ENCODE data around the gene CDC42EP4. TPM values are rescaled to one million over a fixed set of nuclear protein-coding genes. Genes with fewer than 3 reads are reported as not detected.
A peak's percentile ranks its signal among the peaks of the same experiment; 100 is the strongest.

Gene CDC42EP4
- polyA plus RNA-seq, 1 donor from 2014 or later = 19.4 TPM

GRCh38 chr17:73247726-73248125, 64.1 kb downstream of the CDC42EP4 start:
- H2AFZ ChIP-seq (ENCODE audit: low read depth, low read length) = no peak overlapping the region
- H3K27me3 ChIP-seq (ENCODE audit: insufficient read depth, low read depth, low read length) = no peaks in the 10 kb centered on the region
- no peak overlapping the region for H3K27ac ChIP-seq (ENCODE audit: low read length)
- no peaks in the 10 kb centered on the region for H3F3A ChIP-seq (ENCODE audit: insufficient read depth, low read length, poor library complexity, severe bottlenecking)
- H3K9me2 ChIP-seq (ENCODE audit: insufficient read depth, low read length) = no peaks in the 10 kb centered on the region
- H4K20me1 ChIP-seq (ENCODE audit: insufficient read depth) = no peaks in the 10 kb centered on the region
- H3K9ac ChIP-seq (ENCODE audit: low read length) = no peak overlapping the region
- no peak overlapping the region for H3K4me3 ChIP-seq (ENCODE audit: low read length)
- no peaks in the 10 kb centered on the region for H3K79me2 ChIP-seq (replicated peaks; ENCODE audit: insufficient read depth, low read length)
- H3K4me2 ChIP-seq (ENCODE audit: low read length) = no peak overlapping the region
- no peaks in the 10 kb centered on the region for H3K9me3 ChIP-seq (ENCODE audit: low read length)
- TF ChIP-seq REST (IDR thresholded peaks at IDR 0.05; ENCODE audit: borderline replicate concordance) (no peak), SMC3 (conservative IDR thresholded peaks at IDR 0.05; ENCODE audit: poor library complexity) (peak; percentile 25)
- no peaks in the 10 kb centered on the region for H3K36me3 ChIP-seq (ENCODE audit: insufficient read depth, low read length)

GRCh38 chr17:73240561-73240960, 71.2 kb downstream of the CDC42EP4 start:
- Histone ChIP-seq H4K20me1 (ENCODE audit: insufficient read depth) (no peaks in the 10 kb centered on the region), H3K4me3 (ENCODE audit: low read length) (no peak overlapping the region), H2AFZ (ENCODE audit: low read depth, low read length) (no peak overlapping the region), H3K9ac (ENCODE audit: low read length) (no peak overlapping the region), H3K27me3 (ENCODE audit: insufficient read depth, low read depth, low read length) (no peaks in the 10 kb centered on the region), H3K9me2 (ENCODE audit: insufficient read depth, low read length) (no peaks in the 10 kb centered on the region), H3K27ac (ENCODE audit: low read length) (no peak overlapping the region), H3K9me3 (ENCODE audit: low read length) (no peaks in the 10 kb centered on the region), H3K4me2 (ENCODE audit: low read length) (no peak overlapping the region), H3F3A (ENCODE audit: insufficient read depth, low read length, poor library complexity, severe bottlenecking) (no peaks in the 10 kb centered on the region), H3K79me2 (replicated peaks; ENCODE audit: insufficient read depth, low read length) (peaks cover 6% of the 10 kb centered on the region), H3K36me3 (ENCODE audit: insufficient read depth, low read length) (no peaks in the 10 kb centered on the region)
- TF ChIP-seq SMC3 (conservative IDR thresholded peaks at IDR 0.05; ENCODE audit: poor library complexity) = no peak
- no peak for TF ChIP-seq RAD21 (conservative IDR thresholded peaks at IDR 0.05)
- TF ChIP-seq EP300 (conservative IDR thresholded peaks at IDR 0.05; ENCODE audit: poor library complexity, severe bottlenecking) = no peak
- no peak for TF ChIP-seq MXI1 (conservative IDR thresholded peaks at IDR 0.05; ENCODE audit: poor library complexity, severe bottlenecking)
- TF ChIP-seq EZH2 (IDR thresholded peaks at IDR 0.05; ENCODE audit: borderline replicate concordance, insufficient read depth, low read length, poor library complexity, severe bottlenecking) = no peak
- TF ChIP-seq CTCF (IDR thresholded peaks at IDR 0.05; ENCODE audit: poor library complexity, severe bottlenecking) = no peak
- no peak for TF ChIP-seq TAF1 (IDR thresholded peaks at IDR 0.05; ENCODE audit: low read depth)

GRCh38 chr17:73237714-73238113, 74.1 kb downstream of the CDC42EP4 start:
- Histone ChIP-seq H3F3A (ENCODE audit: insufficient read depth, low read length, poor library complexity, severe bottlenecking) (no peaks in the 10 kb centered on the region), H3K4me3 (ENCODE audit: low read length) (peak overlapping the region; percentile 46), H2AFZ (ENCODE audit: low read depth, low read length) (no peak overlapping the region), H3K79me2 (replicated peaks; ENCODE audit: insufficient read depth, low read length) (peaks cover 14% of the 10 kb centered on the region), H3K36me3 (ENCODE audit: insufficient read depth, low read length) (no peaks in the 10 kb centered on the region), H3K27ac (ENCODE audit: low read length) (no peak overlapping the region), H4K20me1 (ENCODE audit: insufficient read depth) (no peaks in the 10 kb centered on the region), H3K9me3 (ENCODE audit: low read length) (no peaks in the 10 kb centered on the region), H3K4me2 (ENCODE audit: low read length) (no peak overlapping the region), H3K9ac (ENCODE audit: low read length) (no peak overlapping the region), H3K27me3 (ENCODE audit: insufficient read depth, low read depth, low read length) (no peaks in the 10 kb centered on the region), H3K9me2 (ENCODE audit: insufficient read depth, low read length) (no peaks in the 10 kb centered on the region)
- TF ChIP-seq RAD21 (conservative IDR thresholded peaks at IDR 0.05) (no peak), EZH2 (IDR thresholded peaks at IDR 0.05; ENCODE audit: borderline replicate concordance, insufficient read depth, low read length, poor library complexity, severe bottlenecking) (no peak), CTCF (IDR thresholded peaks at IDR 0.05; ENCODE audit: poor library complexity, severe bottlenecking) (no peak), POLR2AphosphoS5 (IDR thresholded peaks at IDR 0.05) (no peak), SMC3 (conservative IDR thresholded peaks at IDR 0.05; ENCODE audit: poor library complexity) (no peak), EP300 (conservative IDR thresholded peaks at IDR 0.05; ENCODE audit: poor library complexity, severe bottlenecking) (no peak), REST (IDR thresholded peaks at IDR 0.05; ENCODE audit: borderline replicate concordance) (no peak), MXI1 (conservative IDR thresholded peaks at IDR 0.05; ENCODE audit: poor library complexity, severe bottlenecking) (no peak), TAF1 (IDR thresholded peaks at IDR 0.05; ENCODE audit: low read depth) (no peak)

Measured in neural cell (in vitro differentiated cells).